Bronchial epithelial cell (primary cell): Measurements from ENCODE around the gene ARID4A. TPM values are rescaled to one million over a fixed set of nuclear protein-coding genes. Genes with fewer than 3 reads are reported as not detected.

Experiments used
- DNase-seq: peaks from one replicate; pipeline ENCODE4 v3.0.0-alpha.2; 2010; ENCODE audit warnings: low read depth
- FAIRE-seq: peaks from 2 replicates; lab custom pipeline; 2011; peaks lifted over from hg19 to GRCh38; lab: Jason Lieb, UNC
- H3K27me3 ChIP-seq: 2 replicates; pipeline ENCODE4 v1.5.1; 2011; ENCODE audit warnings: low read length; ENCODE audit not compliant: control insufficient read depth, insufficient read depth
- H3K36me3 ChIP-seq: 2 replicates; pipeline ENCODE4 v1.5.1; 2011; ENCODE audit warnings: low read length; ENCODE audit not compliant: control insufficient read depth, insufficient read depth
- H3K4me3 ChIP-seq: 2 replicates; pipeline ENCODE4 v1.5.1; 2011; ENCODE audit warnings: mild to moderate bottlenecking, low read depth, low read length, control low read depth
- CTCF ChIP-seq: IDR thresholded peaks from 2 replicates; pipeline ENCODE4 v1.5.1; 2011; ENCODE audit warnings: mild to moderate bottlenecking, moderate library complexity, low read length, control low read depth, inconsistent platforms; ENCODE audit not compliant: insufficient read depth, severe bottlenecking
- total RNA-seq: library from RNA; depleted of rRNA; stranded (reverse); fragments of >200 nt; gene quantifications from 2 replicates; pipeline ENCODE4 v1.2.1, GENCODE V29; 2014

The ARID4A gene
- total RNA-seq, 1 donor from 2014 or later, result 4.5 TPM

GRCh38 chr14:58305730-58306129, 7.4 kb downstream of the ARID4A start:
- no peak for TF ChIP-seq CTCF
- FAIRE-seq (no peak), DNase-seq (no peak)
- Histone ChIP-seq H3K27me3 (no peaks in the 10 kb centered on the region), H3K4me3 (no peak overlapping the region), H3K36me3 (no peaks in the 10 kb centered on the region)

- H3K27me3 ChIP-seq, result no peaks in the 10 kb centered on the region
- no peak for TF ChIP-seq CTCF
- no peak overlapping the region for H3K4me3 ChIP-seq
- no peak for DNase-seq
- H3K36me3 ChIP-seq, result no peaks in the 10 kb centered on the region
- no peak for FAIRE-seq
Observed at GRCh38 chr14:58307597-58308316, 9.4 kb downstream of the ARID4A start.

DNA sequence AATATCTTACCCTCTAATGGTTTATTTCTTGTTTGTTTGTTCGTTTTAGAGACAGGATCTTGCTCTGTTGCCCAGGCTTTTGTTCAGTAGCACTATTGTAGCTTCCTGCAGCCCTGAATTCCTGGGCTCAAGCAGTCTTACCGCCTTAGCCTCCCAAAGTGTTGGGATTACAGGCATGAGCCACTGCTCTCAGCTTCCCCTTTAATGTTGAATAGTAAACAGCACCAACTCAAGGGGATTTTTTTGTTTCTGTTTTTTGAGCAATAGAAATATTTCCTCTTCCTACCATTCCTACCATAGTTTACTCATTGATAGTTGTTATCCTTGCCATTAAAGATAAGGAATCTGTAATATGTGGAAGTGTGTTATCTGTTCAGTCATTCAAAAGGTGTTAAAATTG, 10.7 kb downstream of the ARID4A start:
- no peaks in the 10 kb centered on the region for H3K27me3 ChIP-seq
- DNase-seq (no peak), FAIRE-seq (no peak)
- no peaks in the 10 kb centered on the region for H3K36me3 ChIP-seq
- TF ChIP-seq CTCF, result no peak
- H3K4me3 ChIP-seq, result no peak overlapping the region

GRCh38 chr14:58313699-58314098, 15.3 kb downstream of the ARID4A start:
- Histone ChIP-seq H3K27me3 (no peaks in the 10 kb centered on the region), H3K36me3 (no peaks in the 10 kb centered on the region), H3K4me3 (no peak overlapping the region)
- DNase-seq, result no peak
- no peak for TF ChIP-seq CTCF
- FAIRE-seq, result no peak

GRCh38 chr14:58315606-58316005, 17.3 kb downstream of the ARID4A start:
- DNase-seq, result peak; percentile 89
- TF ChIP-seq CTCF, result no peak
- Histone ChIP-seq H3K4me3 (no peak overlapping the region), H3K36me3 (peaks cover 3% of the 10 kb centered on the region), H3K27me3 (no peaks in the 10 kb centered on the region)
- no peak for FAIRE-seq

GRCh38 chr14:58327019-58327418, 28.7 kb downstream of the ARID4A start:
- no peak for DNase-seq
- peaks cover 7% of the 10 kb centered on the region for H3K36me3 ChIP-seq
- FAIRE-seq, result no peak
- no peaks in the 10 kb centered on the region for H3K27me3 ChIP-seq
- TF ChIP-seq CTCF, result no peak
- H3K4me3 ChIP-seq, result no peak overlapping the region
